SK-N-SH (cell line): ENCODE measurements around the gene IGHMBP2.

Experiments used
- CTCF ChIP-seq: fragments of 200-600 bp; sonication (generic); IDR thresholded peaks from 2 replicates; pipeline ENCODE4 v1.6.1; 2017; ENCODE audit warnings: antibody characterized with exemption, mild to moderate bottlenecking, moderate library complexity
- PBX3 ChIP-seq: IDR thresholded peaks from 2 replicates; pipeline ENCODE4; 2012
- RCOR1 ChIP-seq: fragments of 150-350 bp; IDR thresholded peaks from 2 replicates; pipeline ENCODE4 v1.6.1; 2017; ENCODE audit warnings: antibody characterized with exemption, low read length
- RFX5 ChIP-seq: IDR thresholded peaks from 2 replicates; pipeline ENCODE4 v1.6.1; 2012; ENCODE audit warnings: mild to moderate bottlenecking, improper control_type of control experiment, low read length
- SMC3 ChIP-seq: IDR thresholded peaks from 2 replicates; pipeline ENCODE4 v1.6.1; 2012; ENCODE audit warnings: low read depth, low read length, improper control_type of control experiment
- TAF1 ChIP-seq: IDR thresholded peaks from 2 replicates; pipeline ENCODE4 v1.6.1; 2012; ENCODE audit warnings: low read depth, mild to moderate bottlenecking, low read length, moderate library complexity, borderline replicate concordance
- YY1 ChIP-seq: IDR thresholded peaks from 2 replicates; pipeline ENCODE4 v1.4.0; 2012; ENCODE audit warnings: low read depth, mild to moderate bottlenecking
- TF ChIP-seq, protein P1 (sequence below): fragments of 150-350 bp; IDR thresholded peaks from 2 replicates; pipeline ENCODE4 v1.6.1; 2017; ENCODE audit warnings: antibody characterized with exemption, low read length, low read depth, borderline replicate concordance

- TF ChIP-seq CTCF = no peak
- TF ChIP-seq, protein P1, sequence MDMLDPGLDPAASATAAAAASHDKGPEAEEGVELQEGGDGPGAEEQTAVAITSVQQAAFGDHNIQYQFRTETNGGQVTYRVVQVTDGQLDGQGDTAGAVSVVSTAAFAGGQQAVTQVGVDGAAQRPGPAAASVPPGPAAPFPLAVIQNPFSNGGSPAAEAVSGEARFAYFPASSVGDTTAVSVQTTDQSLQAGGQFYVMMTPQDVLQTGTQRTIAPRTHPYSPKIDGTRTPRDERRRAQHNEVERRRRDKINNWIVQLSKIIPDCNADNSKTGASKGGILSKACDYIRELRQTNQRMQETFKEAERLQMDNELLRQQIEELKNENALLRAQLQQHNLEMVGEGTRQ = no peak
- TF ChIP-seq PBX3 = no peak
- TF ChIP-seq RCOR1 = no peak
- no peak for TF ChIP-seq TAF1
- TF ChIP-seq YY1 = no peak
- no peak for TF ChIP-seq SMC3
- no peak for TF ChIP-seq RFX5
These were observed 40.0 kb upstream of the IGHMBP2 start for GRCh38 chr11:68863553-68864265.
